ENCODE data around the gene ZNF385D. TPM values are rescaled to one million over a fixed set of nuclear protein-coding genes. Genes with fewer than 3 reads are reported as not detected.

Gene ZNF385D
- total RNA-seq, 4 donors from 2014 or later: 0.26 to 53.6 (median 19.2) TPM

GRCh38 chr3:21697707-21698106 lies 53.3 kb downstream of the ZNF385D start:
- Histone ChIP-seq H3K27ac (no peak overlapping the region), H3K36me3 (no peaks in the 10 kb centered on the region), H3K9me3 (no peaks in the 10 kb centered on the region), H3K27me3 (no peaks in the 10 kb centered on the region), H3K4me3 (no peak overlapping the region), H3K4me1 (no peaks in the 10 kb centered on the region)
- intact Hi-C loops (cut with DNase I; ENCODE audit: low total_unique reads): no loop called here
- no peak for TF ChIP-seq POLR2A (IDR thresholded peaks at IDR 0.05)
- TF ChIP-seq, protein P1, sequence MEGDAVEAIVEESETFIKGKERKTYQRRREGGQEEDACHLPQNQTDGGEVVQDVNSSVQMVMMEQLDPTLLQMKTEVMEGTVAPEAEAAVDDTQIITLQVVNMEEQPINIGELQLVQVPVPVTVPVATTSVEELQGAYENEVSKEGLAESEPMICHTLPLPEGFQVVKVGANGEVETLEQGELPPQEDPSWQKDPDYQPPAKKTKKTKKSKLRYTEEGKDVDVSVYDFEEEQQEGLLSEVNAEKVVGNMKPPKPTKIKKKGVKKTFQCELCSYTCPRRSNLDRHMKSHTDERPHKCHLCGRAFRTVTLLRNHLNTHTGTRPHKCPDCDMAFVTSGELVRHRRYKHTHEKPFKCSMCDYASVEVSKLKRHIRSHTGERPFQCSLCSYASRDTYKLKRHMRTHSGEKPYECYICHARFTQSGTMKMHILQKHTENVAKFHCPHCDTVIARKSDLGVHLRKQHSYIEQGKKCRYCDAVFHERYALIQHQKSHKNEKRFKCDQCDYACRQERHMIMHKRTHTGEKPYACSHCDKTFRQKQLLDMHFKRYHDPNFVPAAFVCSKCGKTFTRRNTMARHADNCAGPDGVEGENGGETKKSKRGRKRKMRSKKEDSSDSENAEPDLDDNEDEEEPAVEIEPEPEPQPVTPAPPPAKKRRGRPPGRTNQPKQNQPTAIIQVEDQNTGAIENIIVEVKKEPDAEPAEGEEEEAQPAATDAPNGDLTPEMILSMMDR (IDR thresholded peaks at IDR 0.05): no peak
- no peak for DNase-seq

DNA sequence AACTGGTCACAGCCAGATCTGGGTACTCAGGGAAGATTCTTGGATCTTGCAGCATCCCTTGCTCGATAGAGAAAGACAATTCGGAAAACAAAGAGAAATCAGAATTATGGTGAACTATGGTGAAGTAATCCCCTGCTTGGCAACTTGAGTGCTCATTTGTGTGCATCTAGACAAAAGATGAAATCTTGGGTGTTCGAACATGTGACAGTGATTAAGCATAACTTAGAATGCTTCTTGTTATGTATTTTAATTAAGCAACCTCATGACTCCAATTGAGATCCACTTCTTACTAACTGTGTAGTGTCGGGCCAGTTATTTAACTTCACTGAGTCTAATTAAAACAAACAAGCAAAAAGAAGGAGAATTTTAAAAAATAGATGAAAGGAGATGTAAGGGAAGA lies 56.5 kb downstream of the ZNF385D start:
- H3K27me3 ChIP-seq: no peaks in the 10 kb centered on the region
- DNase-seq: no peak
- H3K4me3 ChIP-seq: no peak overlapping the region
- no peaks in the 10 kb centered on the region for H3K36me3 ChIP-seq
- intact Hi-C loops (cut with DNase I; ENCODE audit: low total_unique reads): no loop called here
- no peak overlapping the region for H3K27ac ChIP-seq
- TF ChIP-seq POLR2A (IDR thresholded peaks at IDR 0.05): no peak
- TF ChIP-seq, protein P1 (IDR thresholded peaks at IDR 0.05): no peak
- no peaks in the 10 kb centered on the region for H3K4me1 ChIP-seq
- H3K9me3 ChIP-seq: no peaks in the 10 kb centered on the region

GRCh38 chr3:21691036-21691435 lies 60.0 kb downstream of the ZNF385D start:
- no peaks in the 10 kb centered on the region for H3K9me3 ChIP-seq
- H3K4me3 ChIP-seq: no peak overlapping the region
- no peaks in the 10 kb centered on the region for H3K4me1 ChIP-seq
- DNase-seq: no peak
- H3K27me3 ChIP-seq: no peaks in the 10 kb centered on the region
- no peak for TF ChIP-seq POLR2A (IDR thresholded peaks at IDR 0.05)
- TF ChIP-seq, protein P1 (IDR thresholded peaks at IDR 0.05): no peak
- H3K36me3 ChIP-seq: no peaks in the 10 kb centered on the region
- H3K27ac ChIP-seq: no peak overlapping the region
- intact Hi-C loops (cut with DNase I; ENCODE audit: low total_unique reads): no loop called here

DNA sequence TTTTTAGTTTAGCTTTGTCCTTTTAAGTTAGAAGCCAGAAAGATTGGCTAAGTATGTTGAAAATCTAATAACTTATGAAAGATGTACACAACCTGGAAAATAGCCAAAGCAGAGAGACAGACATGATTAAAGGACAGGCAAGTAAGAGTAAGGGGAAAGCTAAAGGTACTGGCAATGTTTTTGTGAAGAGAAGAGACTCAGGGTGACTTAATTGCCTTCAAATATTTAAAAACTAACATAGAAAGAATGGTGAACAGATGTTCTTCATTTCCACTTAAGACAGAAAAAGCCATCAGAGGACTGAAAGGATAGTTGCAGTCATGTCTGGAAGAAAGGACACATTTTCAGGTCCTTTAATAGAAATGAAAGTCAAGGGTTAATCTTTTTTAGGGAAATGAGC lies 68.8 kb downstream of the ZNF385D start:
- H3K27ac ChIP-seq: no peak overlapping the region
- no peaks in the 10 kb centered on the region for H3K4me1 ChIP-seq
- H3K4me3 ChIP-seq: no peak overlapping the region
- intact Hi-C loops (cut with DNase I; ENCODE audit: low total_unique reads): no loop called here
- H3K36me3 ChIP-seq: no peaks in the 10 kb centered on the region
- no peaks in the 10 kb centered on the region for H3K27me3 ChIP-seq
- H3K9me3 ChIP-seq: no peaks in the 10 kb centered on the region
- TF ChIP-seq, protein P1 (IDR thresholded peaks at IDR 0.05): no peak
- no peak for TF ChIP-seq POLR2A (IDR thresholded peaks at IDR 0.05)
- DNase-seq: no peak

DNA sequence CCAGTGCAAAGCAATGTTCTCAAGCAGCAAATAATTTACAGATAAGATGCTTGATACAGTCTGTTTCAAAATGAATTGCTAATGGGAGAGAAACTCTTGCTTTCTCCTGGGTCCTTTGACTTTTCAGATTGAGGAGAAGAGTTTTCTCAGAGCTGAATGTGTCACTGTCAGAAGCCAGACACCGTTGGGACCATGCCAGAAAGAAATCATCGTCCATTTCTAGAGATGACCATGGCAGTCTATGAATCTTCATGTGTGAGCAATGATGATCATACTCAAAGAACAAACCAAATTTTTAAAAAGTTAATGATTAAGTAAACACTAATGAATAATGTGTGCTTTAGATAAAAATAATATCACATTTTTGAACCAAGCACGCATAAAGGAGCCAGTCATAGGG lies 77.6 kb downstream of the ZNF385D start:
- no peaks in the 10 kb centered on the region for H3K4me1 ChIP-seq
- H3K4me3 ChIP-seq: no peak overlapping the region
- no peak for DNase-seq
- H3K36me3 ChIP-seq: no peaks in the 10 kb centered on the region
- no peaks in the 10 kb centered on the region for H3K27me3 ChIP-seq
- H3K9me3 ChIP-seq: no peaks in the 10 kb centered on the region
- no peak overlapping the region for H3K27ac ChIP-seq
- TF ChIP-seq, protein P1 (IDR thresholded peaks at IDR 0.05): no peak
- intact Hi-C loops (cut with DNase I; ENCODE audit: low total_unique reads): no loop called here

Measured in uterus (tissue), 4 donors.